Keratinocyte (primary cell): Measurements from ENCODE around the gene KHDC1L.

Experiments used
- CTCF ChIP-seq, 3 experiments: IDR thresholded peaks in 1 of 3; conservative IDR thresholded peaks in 1 of 3; optimal IDR thresholded peaks in 1 of 3; 2 replicates in 2 of 3; 3 replicates in 1 of 3; pipeline versions ENCODE3 to v1.5.1; 2011; ENCODE audit warnings: low read length in 3 of 3, mild to moderate bottlenecking in 3 of 3, moderate library complexity in 2 of 3, control low read depth in 1 of 3, inconsistent platforms in 1 of 3; ENCODE audit not compliant: insufficient read depth in 2 of 3; ENCODE audit errors: extremely low read depth in 1 of 3
- EZH2 ChIP-seq: IDR thresholded peaks from one replicate; pipeline ENCODE4 v1.6.1; 2012; ENCODE audit warnings: inconsistent platforms, mild to moderate bottlenecking, low read length, moderate library complexity

- TF ChIP-seq CTCF (optimal IDR thresholded peaks at IDR 0.05 in 1 of 3, IDR thresholded peaks at IDR 0.05 in 1 of 3, conservative IDR thresholded peaks at IDR 0.05 in 1 of 3; ENCODE audit: extremely low read depth in 1 of 3, insufficient read depth in 2 of 3, low read length in 3 of 3) (peak in 1 of 3 experiments; percentile 2), EZH2 (no peak)
These were observed 37.6 kb upstream of the KHDC1L start, which contains the start of gene KHDC1 for GRCh38 chr6:73262671-73263569.
